ENCODE data around the gene ZIC4. TPM values are rescaled to one million over a fixed set of nuclear protein-coding genes. Genes with fewer than 3 reads are reported as not detected.

ZIC4 gene
- total and polyA plus RNA-seq, 2 of the 4 experiments (the other 2 are of a cell fraction), result not detected

DNA sequence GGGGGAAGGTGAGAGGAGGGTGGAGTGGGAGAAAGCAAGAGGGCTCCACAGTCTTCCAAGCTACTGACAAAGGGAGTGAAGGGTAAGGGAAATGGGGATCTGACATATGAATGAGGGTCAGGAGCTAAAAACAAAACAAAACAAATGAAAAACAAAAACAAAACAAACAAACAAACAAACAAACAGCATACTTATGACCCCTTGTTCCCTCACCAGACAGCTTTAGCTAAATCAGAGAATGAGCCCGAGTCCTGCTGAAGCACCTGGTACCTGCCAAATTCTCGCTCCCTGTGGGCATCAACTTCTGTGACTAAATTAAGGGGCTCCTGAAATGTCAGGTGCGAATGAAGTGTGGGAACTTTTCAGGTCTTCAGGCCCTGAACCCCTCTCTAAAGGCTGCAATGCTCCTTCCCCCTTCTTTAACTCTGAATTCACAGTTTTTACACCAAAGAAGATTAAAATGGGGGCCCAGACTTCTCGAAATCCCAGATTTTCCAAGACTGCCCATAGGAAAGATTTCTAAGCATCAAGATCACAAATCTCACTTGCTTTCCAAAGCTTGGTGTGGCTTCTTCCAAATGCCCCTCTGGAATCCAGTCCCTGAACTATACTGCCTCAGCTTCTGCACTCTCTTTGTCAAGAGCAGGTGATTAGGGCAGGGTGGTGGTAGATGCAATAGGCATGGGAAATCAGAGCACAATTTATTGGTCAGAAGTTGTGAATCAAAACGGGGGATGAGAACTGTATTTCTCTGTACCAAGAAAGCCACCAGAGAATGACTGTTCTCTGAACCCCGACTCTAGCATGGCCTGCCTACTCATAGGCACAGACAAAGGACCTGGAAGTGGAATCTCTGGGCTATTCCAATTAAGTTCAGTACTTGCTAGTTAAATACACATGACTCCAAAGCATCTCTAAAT, 40.9 kb downstream of the ZIC4 start:
- CTCF ChIA-PET, result no interaction called here
- Histone ChIP-seq H3K4me2 (ENCODE audit: low read depth, low read length) (no peak overlapping the region), H4K20me1 (ENCODE audit: insufficient read depth, low read length) (no peaks in the 10 kb centered on the region), H2BK120ac (ENCODE audit: low read depth, low read length) (no peak overlapping the region), H3K23ac (ENCODE audit: low read depth, low read length) (no peak overlapping the region), H2BK15ac (ENCODE audit: low read depth, low read length) (no peak overlapping the region), H2AK5ac (ENCODE audit: low read depth, low read length) (no peak overlapping the region), H2AFZ (replicated peaks; ENCODE audit: low read length, poor library complexity) (no peak overlapping the region), H3K27me3 (ENCODE audit: control insufficient read depth, insufficient read depth, low read length) (peaks cover 58% of the 10 kb centered on the region), H3K36me3 (ENCODE audit: control insufficient read depth, insufficient read depth, low read length) (no peaks in the 10 kb centered on the region), H2BK5ac (ENCODE audit: low read depth, low read length, poor library complexity, severe bottlenecking) (no peak overlapping the region), H3K9me1 (ENCODE audit: insufficient read depth, low read length) (no peaks in the 10 kb centered on the region), H3K4me3 (ENCODE audit: insufficient read depth, low read depth, low read length) (no peak overlapping the region), H3K56ac (ENCODE audit: extremely low read depth, insufficient read depth, low read length) (no peak overlapping the region), H4K5ac (ENCODE audit: low read depth, low read length) (no peak overlapping the region), H2AK9ac (replicated peaks; ENCODE audit: low read depth, low read length, poor library complexity) (no peak overlapping the region), H3K4me1 (ENCODE audit: control insufficient read depth, insufficient read depth, low read length) (no peaks in the 10 kb centered on the region), H3K14ac (replicated peaks; ENCODE audit: low read depth, low read length) (no peak overlapping the region), H3K27ac (ENCODE audit: insufficient read depth, low read length) (no peak overlapping the region), H4K8ac (ENCODE audit: low read depth in 2 of 2, low read length in 2 of 2) (no peak overlapping the region), H2BK20ac (ENCODE audit: low read depth, low read length) (no peak overlapping the region), H3K9ac (ENCODE audit: low read depth, low read length) (no peak overlapping the region), H4K91ac (ENCODE audit: insufficient read depth, low read depth, low read length) (no peak overlapping the region), H3K4ac (ENCODE audit: low read depth, low read length) (no peak overlapping the region), H3K18ac (ENCODE audit: low read depth, low read length) (no peak overlapping the region), H3K79me1 (ENCODE audit: low read depth in 1 of 2, low read length in 2 of 2) (no peaks in the 10 kb centered on the region), H3K9me3 (ENCODE audit: control insufficient read depth, insufficient read depth, low read length) (peaks cover 4% of the 10 kb centered on the region; the same call in 1 of the 2 replicates)
- WGBS, 2 experiments (ENCODE audit: extremely low coverage in 2 of 2, insufficient read length in 1 of 2), result no CpG with 5 or more reads among the region's 6 CpGs
- intact Hi-C loops (cut with micrococcal nuclease) (no loop called here), dilution Hi-C loops (cut with HindIII; ENCODE audit: low sequenced_read_pairs, unreplicated experiment) (no loop called here), in situ Hi-C loops (cut with MboI; ENCODE audit: low sequenced_read_pairs) (no loop called here)
- TF ChIP-seq, protein P1, sequence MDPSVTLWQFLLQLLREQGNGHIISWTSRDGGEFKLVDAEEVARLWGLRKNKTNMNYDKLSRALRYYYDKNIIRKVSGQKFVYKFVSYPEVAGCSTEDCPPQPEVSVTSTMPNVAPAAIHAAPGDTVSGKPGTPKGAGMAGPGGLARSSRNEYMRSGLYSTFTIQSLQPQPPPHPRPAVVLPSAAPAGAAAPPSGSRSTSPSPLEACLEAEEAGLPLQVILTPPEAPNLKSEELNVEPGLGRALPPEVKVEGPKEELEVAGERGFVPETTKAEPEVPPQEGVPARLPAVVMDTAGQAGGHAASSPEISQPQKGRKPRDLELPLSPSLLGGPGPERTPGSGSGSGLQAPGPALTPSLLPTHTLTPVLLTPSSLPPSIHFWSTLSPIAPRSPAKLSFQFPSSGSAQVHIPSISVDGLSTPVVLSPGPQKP (IDR thresholded peaks at IDR 0.05; ENCODE audit: borderline replicate concordance, low read depth, low read length), result no peak
- no peak for TF ChIP-seq RAD21 (IDR thresholded peaks at IDR 0.05; ENCODE audit: low read length)
- no peak for TF ChIP-seq POLR2A (IDR thresholded peaks at IDR 0.05; ENCODE audit: low read depth, low read length)
- TF ChIP-seq CEBPB (IDR thresholded peaks at IDR 0.05; ENCODE audit: low read depth, low read length), result no peak
- no peak for TF ChIP-seq MAZ (IDR thresholded peaks at IDR 0.05; ENCODE audit: borderline replicate concordance, low read depth, low read length)
- no peak for DNase-seq
- no peak for ATAC-seq (ENCODE audit: low read depth)
- POLR2A ChIA-PET (ENCODE audit: unreplicated experiment), result no interaction called here
- BruUV-seq (replicated peaks), result no TSS peak
